DND-41 (cell line): ENCODE results near the gene VPS37B.

Experiments used
- ATAC-seq: fragments of 200-7000 bp; cut with Tn5 transposase; 3 replicates; pipeline ENCODE4 v1.9.1; 2021; ENCODE audit warnings: low read depth; ENCODE audit not compliant: insufficient read depth
- DNase-seq: peaks from one replicate; pipeline ENCODE4 v3.0.0-alpha.2; 2020
- H2AFZ ChIP-seq: 2 replicates; pipeline ENCODE4 v1.6.0; 2012; ENCODE audit warnings: low read depth, low read length
- H3K27ac ChIP-seq: 2 replicates; pipeline ENCODE4 v1.5.1; 2012; ENCODE audit warnings: low read length, inconsistent platforms
- H3K27me3 ChIP-seq: fragments of 200-600 bp; sonication (generic); 2 replicates; pipeline ENCODE4 v1.6.0; 2012; ENCODE audit warnings: low read length, mild to moderate bottlenecking, inconsistent platforms; ENCODE audit not compliant: insufficient read depth, poor library complexity
- H3K36me3 ChIP-seq: 2 replicates; pipeline ENCODE4 v1.5.1; 2012; ENCODE audit warnings: low read length, inconsistent platforms; ENCODE audit not compliant: insufficient read depth
- H3K4me1 ChIP-seq: 2 replicates; pipeline ENCODE4 v1.5.1; 2012; ENCODE audit warnings: mild to moderate bottlenecking, low read length; ENCODE audit not compliant: insufficient read depth
- H3K4me2 ChIP-seq: 2 replicates; pipeline ENCODE4 v1.6.0; 2012; ENCODE audit warnings: mild to moderate bottlenecking, moderate library complexity, low read length, inconsistent platforms; ENCODE audit not compliant: insufficient read depth
- H3K4me3 ChIP-seq, 2 experiments: fragments of 200-600 bp in 1 of 2; shearing (Covaris generic) in 1 of 2; 2 replicates each; pipeline ENCODE4 v1.5.1; 2012 to 2016; ENCODE audit warnings: inconsistent platforms in 2 of 2, low read length in 2 of 2, mild to moderate bottlenecking in 2 of 2, low read depth in 1 of 2, moderate library complexity in 1 of 2
- H3K79me2 ChIP-seq: 2 replicates; pipeline ENCODE4 v1.6.0; 2012; ENCODE audit warnings: low read length, inconsistent platforms; ENCODE audit not compliant: insufficient read depth
- H3K9ac ChIP-seq: 2 replicates; pipeline ENCODE4 v1.6.0; 2012; ENCODE audit warnings: low read depth, mild to moderate bottlenecking, inconsistent platforms, low read length, moderate library complexity
- H3K9me3 ChIP-seq: 2 replicates; pipeline ENCODE4 v1.5.1; 2012; ENCODE audit warnings: low read length, moderate library complexity, mild to moderate bottlenecking, inconsistent platforms; ENCODE audit not compliant: insufficient read depth, severe bottlenecking
- H4K20me1 ChIP-seq: 2 replicates; pipeline ENCODE4 v1.6.0; 2012; ENCODE audit warnings: low read length; ENCODE audit not compliant: insufficient read depth
- EZH2 ChIP-seq: IDR thresholded peaks from 3 replicates; pipeline ENCODE4 v1.6.1; 2012; ENCODE audit warnings: borderline replicate concordance, low read depth, mild to moderate bottlenecking, moderate library complexity, low read length, inconsistent platforms; ENCODE audit not compliant: severe bottlenecking
- TF ChIP-seq, protein P1 (sequence below): IDR thresholded peaks from 2 replicates; pipeline ENCODE4 v1.5.1; 2012; ENCODE audit warnings: borderline replicate concordance, low read length, moderate library complexity, mild to moderate bottlenecking; ENCODE audit not compliant: poor library complexity, severe bottlenecking; ENCODE audit errors: extremely low read depth

The VPS37B gene

DNA sequence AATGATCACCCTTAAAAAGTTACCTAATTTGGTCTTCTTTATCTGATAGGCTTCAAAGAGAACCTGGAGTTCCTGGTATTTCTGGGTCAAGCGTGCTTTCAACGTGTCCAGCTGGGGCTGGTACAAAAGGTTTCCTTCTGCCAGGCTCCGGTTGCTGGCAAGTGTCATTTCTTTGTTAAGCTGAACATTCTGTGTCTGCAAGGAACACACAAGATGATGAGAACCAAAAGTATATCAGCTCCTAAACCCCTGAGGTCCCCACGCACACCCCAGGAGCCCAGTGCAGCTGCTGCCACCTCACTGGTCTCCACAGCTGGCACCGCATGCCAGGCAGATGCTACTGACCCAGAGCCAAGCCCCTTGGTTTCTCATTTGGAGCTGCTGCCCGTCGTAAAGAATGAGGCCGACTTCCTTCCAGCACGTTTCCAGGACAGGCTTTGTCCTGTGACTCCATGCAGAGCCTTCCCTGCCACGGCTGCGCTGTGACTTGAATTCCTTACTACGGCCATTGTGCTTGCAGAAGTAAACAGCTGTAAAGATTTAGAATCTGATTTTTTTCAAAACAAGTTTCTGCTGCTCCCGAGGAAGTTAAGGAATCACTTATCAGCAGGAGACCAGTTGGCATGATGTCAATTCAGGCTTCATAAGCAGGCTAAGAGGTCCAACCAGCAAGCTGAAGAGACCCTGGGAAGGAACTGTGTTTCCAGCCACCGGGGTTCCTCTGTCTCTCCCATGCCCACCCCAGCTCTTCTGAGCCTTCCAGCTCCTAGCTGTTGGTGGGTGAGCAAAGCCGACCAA is 24.9 kb downstream of the VPS37B start:
- Histone ChIP-seq H3K9me3 (no peaks in the 10 kb centered on the region), H3K27me3 (no peaks in the 10 kb centered on the region), H3K79me2 (peaks cover 48% of the 10 kb centered on the region), H3K36me3 (peaks cover 50% of the 10 kb centered on the region), H3K4me2 (no peak overlapping the region), H3K4me3 (no peak overlapping the region), H3K9ac (no peak overlapping the region), H3K27ac (no peak overlapping the region), H2AFZ (no peak overlapping the region), H4K20me1 (peaks cover 37% of the 10 kb centered on the region), H3K4me1 (no peaks in the 10 kb centered on the region)
- ATAC-seq (no peak), DNase-seq (no peak)
- TF ChIP-seq, protein P1, sequence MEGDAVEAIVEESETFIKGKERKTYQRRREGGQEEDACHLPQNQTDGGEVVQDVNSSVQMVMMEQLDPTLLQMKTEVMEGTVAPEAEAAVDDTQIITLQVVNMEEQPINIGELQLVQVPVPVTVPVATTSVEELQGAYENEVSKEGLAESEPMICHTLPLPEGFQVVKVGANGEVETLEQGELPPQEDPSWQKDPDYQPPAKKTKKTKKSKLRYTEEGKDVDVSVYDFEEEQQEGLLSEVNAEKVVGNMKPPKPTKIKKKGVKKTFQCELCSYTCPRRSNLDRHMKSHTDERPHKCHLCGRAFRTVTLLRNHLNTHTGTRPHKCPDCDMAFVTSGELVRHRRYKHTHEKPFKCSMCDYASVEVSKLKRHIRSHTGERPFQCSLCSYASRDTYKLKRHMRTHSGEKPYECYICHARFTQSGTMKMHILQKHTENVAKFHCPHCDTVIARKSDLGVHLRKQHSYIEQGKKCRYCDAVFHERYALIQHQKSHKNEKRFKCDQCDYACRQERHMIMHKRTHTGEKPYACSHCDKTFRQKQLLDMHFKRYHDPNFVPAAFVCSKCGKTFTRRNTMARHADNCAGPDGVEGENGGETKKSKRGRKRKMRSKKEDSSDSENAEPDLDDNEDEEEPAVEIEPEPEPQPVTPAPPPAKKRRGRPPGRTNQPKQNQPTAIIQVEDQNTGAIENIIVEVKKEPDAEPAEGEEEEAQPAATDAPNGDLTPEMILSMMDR = no peak
- TF ChIP-seq EZH2 = no peak

DNA sequence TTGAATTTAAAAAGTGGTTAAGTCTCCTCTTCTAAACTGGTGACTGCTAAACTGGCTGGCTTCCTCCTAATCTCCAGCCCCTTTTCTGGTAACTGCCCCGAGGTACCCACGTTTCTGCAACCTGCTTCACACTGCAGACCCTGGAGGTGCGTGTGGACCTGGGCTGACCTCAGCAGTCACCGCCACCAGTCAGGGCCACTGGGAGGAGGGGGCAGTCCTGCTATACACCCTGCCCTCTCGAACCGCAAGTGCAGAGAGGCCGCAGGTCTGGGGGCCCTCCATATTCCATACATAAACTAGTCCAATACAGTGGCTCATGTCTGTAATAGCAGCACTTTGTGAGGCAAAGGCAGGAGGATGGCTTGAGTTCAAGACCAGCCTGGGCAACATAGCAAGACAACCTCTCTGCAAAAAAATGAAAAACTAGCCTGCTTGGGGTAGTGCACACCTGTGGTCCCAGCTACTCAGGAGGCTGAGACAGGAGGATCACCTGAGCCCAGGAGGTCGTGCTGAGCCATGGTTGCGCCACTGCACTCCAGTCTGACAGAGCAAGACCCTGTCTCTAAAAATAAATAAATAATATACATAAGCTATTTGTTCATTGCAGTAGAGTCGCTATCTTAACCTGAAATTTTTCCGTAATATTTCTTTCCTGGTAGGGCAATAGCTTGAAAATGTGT is 25.6 kb downstream of the VPS37B start:
- H3K27ac ChIP-seq = no peak overlapping the region
- no peak overlapping the region for H3K4me2 ChIP-seq
- no peak overlapping the region for H3K9ac ChIP-seq
- no peaks in the 10 kb centered on the region for H3K9me3 ChIP-seq
- H3K79me2 ChIP-seq = peaks cover 40% of the 10 kb centered on the region
- H3K4me3 ChIP-seq = no peak overlapping the region
- ATAC-seq = no peak
- H3K27me3 ChIP-seq = no peaks in the 10 kb centered on the region
- peaks cover 34% of the 10 kb centered on the region for H4K20me1 ChIP-seq
- TF ChIP-seq EZH2 = no peak
- TF ChIP-seq, protein P1 = no peak
- peaks cover 58% of the 10 kb centered on the region for H3K36me3 ChIP-seq
- no peaks in the 10 kb centered on the region for H3K4me1 ChIP-seq
- DNase-seq = no peak
- H2AFZ ChIP-seq = no peak overlapping the region

DNA sequence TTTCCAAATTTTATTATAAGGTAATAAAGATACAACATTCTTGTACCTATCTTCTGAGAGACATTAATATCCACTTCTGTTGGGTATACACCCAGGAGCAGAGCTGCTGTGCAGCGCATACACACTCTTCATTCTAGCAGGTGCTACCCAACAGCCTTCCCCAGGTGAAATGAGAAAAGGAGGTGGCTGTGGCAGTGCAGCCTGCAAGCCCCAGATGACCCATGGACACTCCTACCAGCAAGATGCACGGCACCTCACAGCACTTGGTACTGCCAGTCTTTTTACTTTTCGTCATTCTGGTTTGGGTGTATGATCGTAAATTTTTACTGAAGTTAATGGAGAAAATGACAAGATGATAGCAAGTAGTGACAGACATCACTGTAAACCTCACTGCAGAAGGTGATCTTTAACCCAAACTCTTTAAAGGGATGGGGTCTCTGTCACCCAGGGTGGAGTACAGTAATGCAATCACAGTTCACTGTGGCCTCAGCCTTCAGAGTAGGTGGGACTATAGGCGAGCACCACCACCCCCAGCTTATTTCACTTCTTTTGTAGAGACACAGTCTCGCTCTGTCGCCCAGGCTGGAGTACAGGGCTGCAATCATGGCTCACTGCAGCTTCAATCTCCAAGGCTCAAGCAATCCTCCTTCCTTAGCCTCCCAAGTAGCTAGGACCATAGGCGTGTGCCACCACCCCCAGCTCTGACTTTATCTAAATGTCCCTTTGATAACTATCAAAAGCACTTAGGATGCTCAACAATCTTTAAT is 26.5 kb downstream of the VPS37B start:
- Histone ChIP-seq H3K4me3 (no peak overlapping the region), H3K9me3 (no peaks in the 10 kb centered on the region), H3K4me1 (no peaks in the 10 kb centered on the region), H3K4me2 (no peak overlapping the region), H3K79me2 (peaks cover 32% of the 10 kb centered on the region), H2AFZ (no peak overlapping the region), H3K27ac (no peak overlapping the region), H3K27me3 (no peaks in the 10 kb centered on the region), H3K9ac (no peak overlapping the region), H4K20me1 (peaks cover 35% of the 10 kb centered on the region), H3K36me3 (peaks cover 60% of the 10 kb centered on the region)
- no peak for DNase-seq
- ATAC-seq = no peak
- no peak for TF ChIP-seq EZH2
- TF ChIP-seq, protein P1 = no peak
